ENCODE measurements around the gene CTSL. TPM values are rescaled to one million over a fixed set of nuclear protein-coding genes. Genes with fewer than 3 reads are reported as not detected.
"Not testable (repeated sequence)": the region's sequence is repeated elsewhere in the genome, so short reads cannot be mapped to it uniquely, and the experiment has no call there.

CTSL gene
- total and polyA plus RNA-seq, 5 donors from 2014 or later: 1.2 to 10.6 (median 2.8) TPM

DNA sequence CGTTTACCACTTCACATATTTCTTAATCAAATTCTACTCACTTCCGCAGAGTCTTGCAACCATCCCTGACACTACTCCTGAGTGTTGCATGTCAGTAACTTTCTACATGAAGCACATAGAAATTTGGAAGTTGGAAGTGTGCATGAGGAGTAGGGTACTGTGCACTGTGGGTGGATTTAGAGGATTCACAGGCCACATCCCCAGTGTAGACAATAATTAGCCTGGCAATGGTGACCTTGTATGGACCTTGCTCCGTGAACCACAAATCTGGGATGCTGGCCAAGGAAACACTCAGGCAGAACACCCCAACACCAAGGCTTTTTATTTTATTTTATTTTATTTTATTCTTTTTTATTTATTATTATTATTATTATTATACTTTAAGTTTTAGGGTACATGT lies 25.5 kb downstream of the CTSL start:
- no peaks in the 10 kb centered on the region for H3K36me3 Mint-ChIP-seq
- Histone ChIP-seq H3K4me3 (ENCODE audit: low read depth, low read length) (no peak overlapping the region), H3K36me3 (ENCODE audit: control insufficient read depth, insufficient read depth, low read length) (no peaks in the 10 kb centered on the region), H3K4me1 (ENCODE audit: control insufficient read depth, insufficient read depth, low read length, poor library complexity, severe bottlenecking) (no peaks in the 10 kb centered on the region), H3K27me3 (ENCODE audit: control insufficient read depth, insufficient read depth, low read length) (peaks cover 3% of the 10 kb centered on the region), H3K9me3 (ENCODE audit: control insufficient read depth in 2 of 2, low read length in 2 of 2) (no peaks in the 10 kb centered on the region), H3K27ac (ENCODE audit: insufficient read depth, low read length, poor library complexity, severe bottlenecking) (no peak overlapping the region)
- H3K27ac Mint-ChIP-seq: no peak overlapping the region
- no peak overlapping the region for H3K4me3 Mint-ChIP-seq
- peaks cover 0 to 8% (median 0%) of the 10 kb centered on the region in 7 donors for H3K9me3 Mint-ChIP-seq
- ATAC-seq (ENCODE audit: low read depth in 2 of 2) (no peak), DNase-seq (no peak)
- H3K4me1 Mint-ChIP-seq: no peaks in the 10 kb centered on the region
- peaks cover 20% of the 10 kb centered on the region for H3K27me3 Mint-ChIP-seq

DNA sequence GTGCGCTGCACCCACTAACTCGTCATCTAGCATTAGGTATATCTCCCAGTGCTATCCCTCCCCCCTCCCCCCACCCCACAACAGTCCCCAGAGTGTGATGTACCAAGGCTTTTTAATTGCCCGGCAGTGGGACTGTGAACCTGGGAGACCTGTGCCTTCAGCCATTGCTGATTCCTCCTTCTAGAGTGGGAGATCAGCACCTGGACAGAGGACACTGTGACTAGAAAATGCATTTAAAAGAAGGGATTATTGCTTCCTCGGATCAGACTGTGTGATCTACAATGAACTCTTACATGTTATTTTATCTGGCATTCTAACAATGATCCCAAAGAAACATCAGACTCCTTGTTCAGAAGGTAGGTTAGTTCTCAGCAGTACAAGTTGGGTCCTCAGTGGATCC lies 25.9 kb downstream of the CTSL start:
- Histone ChIP-seq H3K9me3 (ENCODE audit: control insufficient read depth in 2 of 2, low read length in 2 of 2) (no peaks in the 10 kb centered on the region), H3K27me3 (ENCODE audit: control insufficient read depth, insufficient read depth, low read length) (peaks cover 3% of the 10 kb centered on the region), H3K36me3 (ENCODE audit: control insufficient read depth, insufficient read depth, low read length) (no peaks in the 10 kb centered on the region), H3K4me1 (ENCODE audit: control insufficient read depth, insufficient read depth, low read length, poor library complexity, severe bottlenecking) (no peaks in the 10 kb centered on the region), H3K4me3 (ENCODE audit: low read depth, low read length) (no peak overlapping the region), H3K27ac (ENCODE audit: insufficient read depth, low read length, poor library complexity, severe bottlenecking) (no peak overlapping the region)
- Mint-ChIP-seq H3K27me3 (peaks cover 15% of the 10 kb centered on the region), H3K27ac (no peak overlapping the region), H3K9me3 (peaks cover 0 to 8% (median 0%) of the 10 kb centered on the region in 7 donors), H3K36me3 (no peaks in the 10 kb centered on the region), H3K4me1 (no peaks in the 10 kb centered on the region), H3K4me3 (no peak overlapping the region)
- ATAC-seq (ENCODE audit: low read depth in 2 of 2) (no peak), DNase-seq (no peak)

DNA sequence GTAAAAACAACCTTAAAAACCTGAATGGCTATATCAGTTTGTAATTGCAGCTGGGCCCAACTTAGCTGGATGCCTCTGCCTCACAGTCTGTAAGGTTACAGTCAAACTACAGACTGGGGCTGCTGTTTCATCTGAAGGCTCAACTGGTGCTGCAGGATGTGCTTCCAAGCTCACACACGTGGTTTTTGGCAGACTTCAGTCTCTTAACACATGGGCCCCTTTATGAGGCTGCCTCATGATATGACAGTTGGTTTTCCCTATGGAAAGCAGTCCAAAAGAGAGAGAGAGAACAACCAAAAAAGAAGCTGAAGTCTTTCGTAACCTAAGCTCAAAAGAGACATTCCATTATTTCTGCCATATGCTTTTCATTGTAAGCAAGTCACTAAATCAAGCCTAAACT lies 27.4 kb downstream of the CTSL start:
- Mint-ChIP-seq H3K36me3 (no peaks in the 10 kb centered on the region), H3K9me3 (peaks cover 0 to 8% (median 0%) of the 10 kb centered on the region in 7 donors), H3K4me1 (no peaks in the 10 kb centered on the region), H3K27me3 (peaks cover 14% of the 10 kb centered on the region), H3K27ac (no peak overlapping the region), H3K4me3 (no peak overlapping the region)
- Histone ChIP-seq H3K9me3 (ENCODE audit: control insufficient read depth in 2 of 2, low read length in 2 of 2) (no peaks in the 10 kb centered on the region), H3K36me3 (ENCODE audit: control insufficient read depth, insufficient read depth, low read length) (no peaks in the 10 kb centered on the region), H3K4me3 (ENCODE audit: low read depth, low read length) (no peak overlapping the region), H3K27ac (ENCODE audit: insufficient read depth, low read length, poor library complexity, severe bottlenecking) (no peak overlapping the region), H3K4me1 (ENCODE audit: control insufficient read depth, insufficient read depth, low read length, poor library complexity, severe bottlenecking) (no peaks in the 10 kb centered on the region), H3K27me3 (ENCODE audit: control insufficient read depth, insufficient read depth, low read length) (peaks cover 3% of the 10 kb centered on the region)
- no peak for ATAC-seq (ENCODE audit: low read depth in 2 of 2)
- DNase-seq: no peak

DNA sequence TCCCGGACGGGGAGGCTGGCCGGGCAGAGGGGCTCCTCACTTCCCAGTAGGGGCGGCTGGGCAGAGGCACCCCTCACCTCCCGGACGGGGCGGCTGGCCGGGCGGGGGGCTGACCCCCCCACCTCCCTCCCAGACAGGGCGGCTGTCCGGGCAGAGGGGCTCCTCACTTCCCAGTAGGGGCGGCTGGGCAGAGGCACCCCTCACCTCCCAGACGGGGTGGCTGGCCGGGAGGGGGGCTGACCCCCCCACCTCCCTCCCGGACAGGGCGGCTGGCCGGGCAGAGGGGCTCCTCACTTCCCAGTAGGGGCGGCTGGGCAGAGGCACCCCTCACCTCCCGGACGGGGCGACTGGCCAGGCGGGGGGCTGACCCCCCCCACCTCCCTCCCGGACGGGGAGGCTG lies 32.4 kb downstream of the CTSL start:
- H3K4me1 Mint-ChIP-seq, H3K27me3 Mint-ChIP-seq, H3K27ac Mint-ChIP-seq: not testable (repeated sequence)

DNA sequence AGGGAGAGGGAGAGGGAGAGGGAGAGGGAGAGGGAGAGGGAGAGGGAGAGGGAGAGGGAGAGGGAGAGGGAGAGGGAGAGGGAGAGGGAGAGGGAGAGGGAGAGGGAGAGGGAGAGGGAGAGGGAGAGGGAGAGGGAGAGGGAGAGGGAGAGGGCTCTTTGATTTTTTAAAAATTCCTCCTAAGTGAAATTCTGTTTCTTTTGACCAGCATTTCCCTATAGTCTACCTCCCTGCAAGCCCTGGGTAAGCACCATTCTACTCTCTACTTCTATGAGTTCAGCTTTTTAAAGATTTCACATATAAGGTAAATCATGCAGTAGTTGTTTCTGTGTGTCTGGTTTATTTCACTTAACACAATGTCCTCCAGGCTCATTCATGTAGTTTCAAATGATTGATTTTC lies 34.1 kb downstream of the CTSL start:
- H3K36me3 ChIP-seq (ENCODE audit: control insufficient read depth, insufficient read depth, low read length); H3K27me3 Mint-ChIP-seq; H3K4me3 ChIP-seq (ENCODE audit: low read depth, low read length); H3K4me3 Mint-ChIP-seq; H3K27ac Mint-ChIP-seq; H3K9me3 Mint-ChIP-seq; H3K4me1 ChIP-seq (ENCODE audit: control insufficient read depth, insufficient read depth, low read length, poor library complexity, severe bottlenecking); DNase-seq; H3K27ac ChIP-seq (ENCODE audit: insufficient read depth, low read length, poor library complexity, severe bottlenecking); H3K36me3 Mint-ChIP-seq; H3K4me1 Mint-ChIP-seq; H3K27me3 ChIP-seq (ENCODE audit: control insufficient read depth, insufficient read depth, low read length); H3K9me3 ChIP-seq (ENCODE audit: control insufficient read depth in 2 of 2, low read length in 2 of 2); ATAC-seq (ENCODE audit: low read depth in 2 of 2): not testable (repeated sequence)

More for the DNA sequence above, 32.4 kb downstream of the CTSL start:
- not testable (repeated sequence) for H3K4me1 ChIP-seq (ENCODE audit: control insufficient read depth, insufficient read depth, low read length, poor library complexity, severe bottlenecking); H3K27me3 ChIP-seq (ENCODE audit: control insufficient read depth, insufficient read depth, low read length); H3K9me3 ChIP-seq (ENCODE audit: control insufficient read depth in 2 of 2, low read length in 2 of 2); H3K36me3 Mint-ChIP-seq; H3K27ac ChIP-seq (ENCODE audit: insufficient read depth, low read length, poor library complexity, severe bottlenecking); DNase-seq; ATAC-seq (ENCODE audit: low read depth in 2 of 2); H3K4me3 Mint-ChIP-seq; H3K9me3 Mint-ChIP-seq; H3K36me3 ChIP-seq (ENCODE audit: control insufficient read depth, insufficient read depth, low read length); H3K4me3 ChIP-seq (ENCODE audit: low read depth, low read length)

DNA sequence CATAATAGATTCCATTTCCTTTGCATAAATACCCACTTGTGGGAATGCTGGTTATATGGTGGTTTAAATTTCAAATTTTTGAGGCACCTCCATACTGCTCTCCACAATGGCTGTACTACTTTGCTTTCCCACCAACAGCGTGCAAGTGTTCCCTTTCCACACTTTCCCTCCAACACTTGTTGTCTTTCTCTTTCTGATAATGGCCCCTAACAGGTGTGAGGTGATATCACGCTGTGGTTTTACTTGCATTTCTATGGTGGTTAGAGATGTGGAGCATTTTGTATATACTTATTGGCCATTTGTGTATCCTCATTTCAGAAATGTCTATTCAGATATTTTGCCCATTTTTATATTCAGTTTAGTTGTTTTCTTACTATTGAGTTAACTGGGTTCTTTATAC lies 34.6 kb downstream of the CTSL start:
- Mint-ChIP-seq H3K4me1 (no peaks in the 10 kb centered on the region), H3K4me3 (no peak overlapping the region), H3K27ac (no peak overlapping the region), H3K9me3 (peaks cover 0 to 3% (median 1%) of the 10 kb centered on the region in 7 donors), H3K27me3 (no peaks in the 10 kb centered on the region), H3K36me3 (no peaks in the 10 kb centered on the region)
- Histone ChIP-seq H3K4me3 (ENCODE audit: low read depth, low read length) (no peak overlapping the region), H3K9me3 (ENCODE audit: control insufficient read depth in 2 of 2, low read length in 2 of 2) (no peaks in the 10 kb centered on the region), H3K4me1 (ENCODE audit: control insufficient read depth, insufficient read depth, low read length, poor library complexity, severe bottlenecking) (no peaks in the 10 kb centered on the region), H3K27ac (ENCODE audit: insufficient read depth, low read length, poor library complexity, severe bottlenecking) (no peak overlapping the region), H3K36me3 (ENCODE audit: control insufficient read depth, insufficient read depth, low read length) (no peaks in the 10 kb centered on the region), H3K27me3 (ENCODE audit: control insufficient read depth, insufficient read depth, low read length) (no peaks in the 10 kb centered on the region)
- no peak for DNase-seq
- ATAC-seq (ENCODE audit: low read depth in 2 of 2): no peak

DNA sequence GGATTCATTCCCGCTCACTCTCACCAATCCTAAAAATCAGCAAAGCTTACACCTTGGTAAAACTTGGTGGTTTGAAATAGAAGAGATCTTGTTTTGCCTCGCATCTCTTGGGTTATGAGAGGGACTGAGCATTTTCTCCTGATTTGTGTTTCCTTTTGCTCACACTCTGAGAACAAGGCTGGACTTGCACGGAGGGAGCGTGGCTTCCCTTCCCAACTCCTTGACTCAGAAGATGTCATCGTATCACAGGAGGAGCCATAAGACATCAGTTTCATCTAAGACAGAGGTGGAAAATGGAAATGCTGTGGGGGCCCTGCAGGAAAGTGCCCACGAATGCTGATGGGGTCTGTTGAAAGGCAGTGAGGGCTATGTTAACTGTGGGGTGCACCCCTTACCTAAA lies 37.4 kb downstream of the CTSL start:
- ATAC-seq (ENCODE audit: low read depth in 2 of 2): no peak
- Histone ChIP-seq H3K4me1 (ENCODE audit: control insufficient read depth, insufficient read depth, low read length, poor library complexity, severe bottlenecking) (no peaks in the 10 kb centered on the region), H3K9me3 (ENCODE audit: control insufficient read depth in 2 of 2, low read length in 2 of 2) (no peaks in the 10 kb centered on the region), H3K4me3 (ENCODE audit: low read depth, low read length) (no peak overlapping the region), H3K36me3 (ENCODE audit: control insufficient read depth, insufficient read depth, low read length) (no peaks in the 10 kb centered on the region), H3K27me3 (ENCODE audit: control insufficient read depth, insufficient read depth, low read length) (no peaks in the 10 kb centered on the region), H3K27ac (ENCODE audit: insufficient read depth, low read length, poor library complexity, severe bottlenecking) (no peak overlapping the region)
- Mint-ChIP-seq H3K9me3 (peaks cover 0 to 3% (median 1%) of the 10 kb centered on the region in 7 donors), H3K27ac (no peak overlapping the region), H3K4me3 (no peak overlapping the region), H3K36me3 (no peaks in the 10 kb centered on the region), H3K4me1 (no peaks in the 10 kb centered on the region), H3K27me3 (no peaks in the 10 kb centered on the region)
- DNase-seq: no peak

DNA sequence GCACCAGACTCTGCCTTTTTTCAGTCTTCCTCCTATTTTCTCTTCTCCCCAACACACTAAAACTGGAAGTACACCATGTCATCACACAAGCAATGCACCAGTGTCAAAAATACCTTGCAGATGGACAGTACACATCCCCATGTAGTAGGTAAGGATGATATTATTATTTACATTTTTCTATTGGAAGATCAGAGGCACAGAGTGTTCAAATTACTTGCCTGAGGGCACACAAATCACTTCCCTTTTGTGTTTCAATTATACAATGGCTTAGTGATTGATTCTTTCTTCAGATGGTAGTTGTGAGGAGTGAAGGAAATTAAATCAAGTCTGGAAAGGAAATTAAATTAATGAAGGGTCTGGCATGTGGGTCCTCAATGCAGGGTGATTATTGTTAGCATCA lies 39.6 kb downstream of the CTSL start:
- Histone ChIP-seq H3K36me3 (ENCODE audit: control insufficient read depth, insufficient read depth, low read length) (no peaks in the 10 kb centered on the region), H3K27me3 (ENCODE audit: control insufficient read depth, insufficient read depth, low read length) (no peaks in the 10 kb centered on the region), H3K4me1 (ENCODE audit: control insufficient read depth, insufficient read depth, low read length, poor library complexity, severe bottlenecking) (no peaks in the 10 kb centered on the region), H3K27ac (ENCODE audit: insufficient read depth, low read length, poor library complexity, severe bottlenecking) (no peak overlapping the region), H3K9me3 (ENCODE audit: control insufficient read depth in 2 of 2, low read length in 2 of 2) (no peaks in the 10 kb centered on the region), H3K4me3 (ENCODE audit: low read depth, low read length) (no peak overlapping the region)
- Mint-ChIP-seq H3K27ac (no peak overlapping the region), H3K36me3 (no peaks in the 10 kb centered on the region), H3K4me1 (no peaks in the 10 kb centered on the region), H3K4me3 (no peak overlapping the region), H3K27me3 (no peaks in the 10 kb centered on the region), H3K9me3 (peaks cover 0 to 4% (median 0%) of the 10 kb centered on the region in 7 donors)
- DNase-seq (no peak), ATAC-seq (ENCODE audit: low read depth in 2 of 2) (no peak)
